ENCODE data around the gene ACTRT2.

ACTRT2 gene

GRCh38 chr1:3021233-3021671 lies at the start of gene ACTRT2:
ACTRT2 (plus strand) TSS chr1:3021467; CDS start chr1:3021687, 220 bp downstream.
- no peak for DNase-seq

DNA sequence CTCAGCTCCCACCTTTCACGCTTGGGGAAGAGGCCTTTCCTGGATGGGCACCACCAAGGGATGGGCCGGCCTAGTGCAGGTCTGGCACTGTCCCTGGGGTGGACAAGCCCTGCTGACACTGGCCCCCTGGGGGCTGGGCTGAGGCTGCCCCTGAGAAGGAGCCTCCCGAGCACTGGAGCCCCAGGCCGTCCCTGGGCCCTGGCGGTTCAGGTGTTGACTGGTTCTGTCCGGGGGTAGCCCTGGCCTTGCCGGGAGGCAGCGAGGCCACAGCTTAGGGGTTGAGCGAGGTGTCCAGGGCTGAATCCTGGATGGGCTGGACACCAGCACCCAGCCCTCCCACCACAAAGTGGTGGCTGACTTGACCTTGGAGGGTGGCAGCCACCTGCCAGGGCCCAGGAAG lies 49.7 kb upstream of the ACTRT2 start:
- DNase-seq = no peak

- DNase-seq = no peak
Measured at GRCh38 chr1:2972011-2972878, 49.0 kb upstream of the ACTRT2 start.

DNA sequence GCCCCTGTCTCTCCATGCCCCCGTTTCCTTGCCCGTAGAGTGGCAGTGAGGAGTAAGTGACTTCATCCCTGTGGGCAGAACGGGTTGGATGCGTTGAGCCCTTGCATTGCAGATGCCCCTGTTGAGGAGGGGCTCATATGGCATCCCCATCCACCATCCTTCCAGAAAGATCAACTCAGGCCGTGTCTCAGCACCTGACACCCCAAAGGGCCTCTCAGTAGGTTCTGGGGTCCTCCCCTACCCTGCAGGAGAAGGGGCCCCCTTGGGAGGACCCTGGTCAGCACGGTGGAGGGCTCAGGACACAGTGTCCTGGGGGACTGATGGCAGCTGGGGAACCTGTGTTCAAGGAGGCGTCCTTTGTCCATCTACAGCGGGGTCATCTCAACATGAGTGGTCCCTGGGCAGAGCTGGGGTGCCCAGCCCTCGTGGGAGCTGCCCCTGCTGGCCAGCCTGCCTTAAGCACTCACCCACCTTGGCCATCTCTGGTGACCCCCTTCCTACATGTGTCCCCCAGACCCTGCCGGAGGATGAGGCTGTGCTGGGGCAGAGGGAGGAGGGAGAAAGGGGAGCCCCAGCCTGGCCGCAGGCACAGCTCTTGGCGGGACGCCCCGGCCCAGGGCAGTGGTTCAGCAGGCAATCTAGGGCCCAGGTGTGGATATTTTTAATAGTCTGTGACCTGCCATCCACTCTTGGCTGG lies 48.2 kb upstream of the ACTRT2 start:
- no peak for DNase-seq

DNA sequence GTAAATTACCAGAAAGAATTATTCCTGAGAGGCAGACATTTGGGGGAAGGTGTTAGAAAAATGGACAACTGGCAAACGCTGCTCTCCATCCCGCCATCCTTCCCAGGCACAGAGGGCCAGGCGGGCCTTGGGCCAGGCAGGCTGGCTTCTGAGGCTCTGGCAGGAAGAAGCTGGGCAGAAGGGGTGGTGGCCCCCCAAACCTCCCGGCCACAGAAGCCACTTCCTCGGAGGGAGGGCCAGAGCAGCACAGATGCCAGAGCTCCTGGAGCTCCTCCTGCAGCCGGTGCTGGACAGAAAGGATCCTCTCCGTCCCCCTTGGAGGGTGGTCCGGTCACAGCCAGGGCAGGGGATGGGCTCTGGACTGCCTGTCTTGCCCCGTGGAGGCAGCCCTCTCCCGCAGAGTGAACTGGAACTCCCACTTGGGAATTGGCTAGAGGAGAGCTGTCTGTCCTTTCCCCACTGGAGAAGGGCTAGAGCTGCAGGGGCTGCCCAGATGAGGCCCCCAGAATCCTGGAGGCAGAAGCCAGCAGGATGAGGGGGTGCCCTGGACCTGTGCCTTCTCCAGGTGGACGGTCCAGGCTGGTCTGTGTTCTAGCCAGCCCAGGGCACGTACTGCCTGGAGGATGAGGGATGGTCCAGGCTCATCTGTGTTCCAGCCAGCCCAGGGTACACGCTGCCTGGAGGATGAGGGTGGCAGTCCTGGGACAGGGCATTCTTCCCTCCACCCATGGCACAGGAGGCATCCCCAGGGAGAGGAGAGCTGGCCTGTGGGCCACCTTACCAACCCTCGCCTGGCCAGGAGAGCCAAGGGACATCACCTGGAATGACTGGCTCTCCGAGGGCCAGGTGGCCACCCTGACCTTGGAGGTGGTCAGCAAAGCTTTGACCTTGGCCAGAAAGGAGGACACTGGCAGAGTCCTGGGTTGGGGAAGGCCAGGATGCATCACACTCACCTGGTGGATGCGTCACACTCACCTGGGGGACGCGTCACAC lies 47.4 kb upstream of the ACTRT2 start:
- no peak for DNase-seq

DNA sequence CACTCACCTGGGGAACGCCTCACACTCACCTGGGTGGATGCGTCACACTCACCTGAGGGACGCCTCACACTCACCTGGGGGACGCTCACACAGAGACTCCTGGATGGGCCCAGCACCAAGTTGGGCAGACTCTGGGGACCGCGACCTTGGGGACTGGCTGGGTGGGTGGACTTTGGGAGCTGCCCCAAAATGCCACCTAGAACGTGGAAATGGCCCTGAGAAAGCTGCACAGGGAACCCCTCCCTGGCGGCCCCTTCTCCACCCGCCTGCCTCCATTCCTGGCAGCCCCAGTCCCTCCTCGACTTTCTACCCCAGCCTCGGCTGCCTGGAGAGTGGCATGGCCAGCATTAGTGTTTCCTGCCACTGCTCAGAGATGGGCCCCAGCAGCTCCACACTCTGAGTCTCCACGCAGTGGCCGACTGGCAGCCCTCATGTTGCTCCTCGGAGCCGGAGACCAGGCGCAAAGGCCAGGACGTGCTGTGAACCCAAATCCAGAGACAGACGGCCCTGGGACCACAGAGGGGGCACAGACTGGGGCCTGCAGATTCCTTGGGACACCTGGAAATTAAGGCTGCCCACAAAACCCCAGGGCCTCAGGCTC lies 46.5 kb upstream of the ACTRT2 start:
- no peak for DNase-seq

DNA sequence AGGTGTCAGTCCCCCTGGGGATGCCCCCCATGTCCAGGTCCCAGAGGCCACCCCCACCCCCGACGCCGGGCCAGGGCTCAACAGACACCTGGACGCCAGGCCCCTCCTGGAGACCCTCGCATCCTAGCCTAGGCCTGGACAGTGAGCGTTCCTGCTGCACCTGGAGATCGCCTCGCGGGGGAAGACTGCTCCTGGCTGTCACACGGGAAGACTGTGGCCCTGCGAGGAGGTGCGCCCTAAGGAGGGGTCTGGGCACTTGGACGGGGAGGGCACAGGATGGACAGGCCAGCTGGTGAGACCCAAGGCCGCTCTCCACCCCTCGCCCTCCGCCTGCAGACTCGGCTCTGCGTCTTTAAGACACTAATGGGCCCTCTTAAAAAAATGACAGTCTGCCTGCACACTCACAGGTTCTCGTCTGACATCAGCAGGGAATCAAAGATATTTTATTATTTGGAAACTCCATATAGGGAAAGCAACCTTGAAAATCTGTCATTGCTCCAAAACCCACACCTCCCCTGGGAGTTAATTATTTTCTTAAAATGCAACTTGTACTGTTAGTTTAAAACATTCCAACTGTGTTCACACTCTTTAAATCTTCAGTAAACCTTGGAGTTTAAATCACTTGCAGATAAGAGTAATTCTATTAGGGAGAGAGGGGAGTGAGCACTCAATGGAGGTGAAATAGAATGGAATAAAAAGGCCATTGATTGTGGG lies 45.6 kb upstream of the ACTRT2 start:
- no peak for DNase-seq

DNA sequence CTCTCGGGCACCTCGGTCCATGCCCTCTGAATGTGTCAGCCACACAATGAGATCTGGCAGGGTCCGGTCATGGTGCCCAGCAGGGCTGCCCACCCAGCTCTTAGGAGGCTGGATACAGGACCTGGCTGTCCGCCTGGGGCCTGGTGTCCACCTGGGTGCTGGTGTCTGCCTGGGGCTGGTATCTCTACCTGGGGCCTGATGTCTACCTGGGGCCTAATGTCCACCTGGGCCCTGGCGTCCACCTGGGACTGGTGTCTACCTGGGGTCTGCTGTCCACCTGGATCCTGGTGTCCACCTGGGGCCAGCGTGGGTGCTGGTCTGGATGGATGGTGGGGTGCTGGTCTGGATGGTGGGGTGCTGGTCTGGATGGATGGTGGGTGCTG lies 45.1 kb upstream of the ACTRT2 start:
- no peak for DNase-seq

- no peak for DNase-seq
Measured at GRCh38 chr1:2977886-2978611, 43.2 kb upstream of the ACTRT2 start.

DNA sequence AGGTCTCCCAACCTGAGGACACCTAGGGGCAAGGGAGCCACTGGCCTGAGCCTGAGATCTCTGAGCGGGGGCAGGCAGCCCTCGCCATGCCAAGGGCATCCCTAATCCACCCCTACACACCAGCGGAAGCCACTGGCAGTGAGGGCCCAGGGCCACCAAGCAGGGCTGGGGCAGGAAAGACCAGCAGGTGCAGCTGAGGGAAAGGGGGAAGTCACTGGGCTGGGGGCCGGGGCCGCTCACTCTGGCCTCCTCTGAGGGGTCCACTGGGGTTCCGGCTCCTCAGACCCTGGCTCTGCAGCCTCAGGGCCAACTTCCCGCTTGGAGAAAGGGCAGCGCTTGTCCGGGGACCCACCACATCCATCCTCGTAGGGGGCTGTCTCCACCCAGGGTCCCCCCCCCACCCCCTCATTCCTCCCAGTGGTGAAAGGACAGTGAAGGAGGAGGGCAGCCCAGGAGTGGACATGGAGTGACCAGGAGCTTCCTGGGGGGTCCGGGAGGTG lies 42.5 kb upstream of the ACTRT2 start:
- DNase-seq = no peak

DNA sequence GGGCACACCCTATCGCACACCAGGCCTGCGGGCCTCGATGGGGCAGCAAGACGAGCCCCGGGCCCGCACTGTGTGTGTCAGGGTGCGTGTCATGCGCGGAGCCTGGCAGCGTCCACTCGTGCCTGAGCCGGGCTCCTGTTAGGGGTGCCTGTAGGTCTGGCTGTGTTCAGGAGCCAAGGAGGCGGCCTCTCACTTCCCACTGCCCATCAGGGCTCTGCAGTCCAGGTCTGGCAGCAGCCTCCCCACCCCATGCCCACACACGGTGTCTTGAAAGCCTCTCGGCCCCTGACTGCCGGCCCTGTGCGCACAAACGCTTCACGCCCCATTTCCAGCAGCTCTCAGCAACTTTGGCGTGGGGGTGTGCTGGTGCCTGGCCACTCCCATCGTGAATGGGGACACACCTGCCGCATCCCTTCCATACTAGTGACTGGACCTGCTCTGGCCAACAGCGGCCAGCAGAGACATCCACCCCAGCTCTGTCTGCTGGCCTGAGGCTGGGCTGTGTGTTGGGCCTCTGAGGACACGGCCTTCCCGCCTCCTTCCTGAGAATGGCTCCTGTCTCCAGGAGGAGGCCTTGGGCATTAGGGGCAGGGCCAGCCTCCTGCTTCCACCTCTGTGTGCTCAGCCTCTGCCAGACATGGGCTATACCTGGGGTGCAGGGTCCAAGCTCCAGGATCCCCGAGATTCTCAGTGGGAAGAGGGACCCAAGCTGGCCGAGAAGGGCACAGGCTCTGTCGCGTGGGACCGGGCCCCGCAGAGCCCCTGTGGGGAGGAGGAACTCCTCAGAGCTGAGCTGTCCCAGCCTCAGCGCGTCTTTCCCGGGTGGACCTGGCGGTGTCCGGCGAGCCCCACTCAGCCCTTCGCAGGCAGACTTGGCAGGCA lies 41.8 kb upstream of the ACTRT2 start:
- no peak for DNase-seq

DNA sequence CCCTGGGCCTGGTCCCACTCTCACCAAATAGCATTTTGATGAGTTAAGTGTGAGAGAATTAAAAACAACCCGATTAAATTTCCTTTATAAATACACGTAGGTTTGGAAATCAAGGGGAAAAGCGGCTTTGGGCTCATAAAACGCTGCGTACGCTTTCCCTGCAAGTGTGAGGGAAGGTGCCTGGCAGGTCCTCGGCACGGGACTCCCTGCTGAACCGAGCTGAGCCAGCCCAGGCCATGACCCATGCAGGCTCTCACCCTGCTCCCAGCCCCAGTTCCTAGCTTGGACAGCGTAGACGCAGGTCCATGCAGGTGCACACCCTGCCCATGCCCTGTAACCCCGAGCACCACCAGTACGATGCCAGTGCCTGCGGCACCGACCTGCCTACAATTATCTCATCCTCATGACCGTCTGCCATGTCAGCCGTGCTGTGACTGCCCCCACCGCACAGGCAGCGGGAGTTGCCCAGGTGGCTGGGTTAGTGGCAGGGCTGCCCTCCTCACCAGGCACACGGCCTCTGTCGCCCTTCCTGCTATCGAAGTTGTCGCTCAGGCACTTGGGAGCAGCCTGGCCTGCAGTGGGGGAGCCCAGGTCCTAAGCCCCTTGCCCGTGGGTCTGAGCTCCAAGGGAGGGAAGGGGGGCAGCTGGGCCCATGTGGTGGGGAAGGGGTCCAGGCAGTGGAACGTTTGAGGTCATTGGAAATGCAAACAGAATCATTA lies 41.0 kb upstream of the ACTRT2 start:
- no peak for DNase-seq

DNA sequence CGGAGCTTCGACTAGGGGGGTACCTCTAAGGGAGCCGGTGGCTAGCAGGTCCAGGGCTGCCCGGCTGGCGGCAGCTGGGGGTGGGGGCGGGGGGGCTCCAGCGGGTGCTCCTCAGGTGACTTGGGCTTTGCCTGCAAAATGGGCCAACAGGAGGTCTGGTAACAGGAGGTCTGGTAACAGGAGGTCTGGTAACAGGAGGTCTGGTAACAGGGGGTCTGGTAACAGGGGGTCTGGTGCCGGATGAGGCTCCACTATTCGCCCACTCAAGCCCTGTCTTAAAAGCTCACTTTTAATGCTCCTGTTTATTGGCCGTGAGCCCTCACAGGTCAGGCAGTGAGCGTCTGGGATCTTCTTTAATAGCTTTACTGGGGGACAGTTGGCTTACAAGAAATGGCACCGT lies 40.4 kb upstream of the ACTRT2 start:
- DNase-seq = no peak

DNA sequence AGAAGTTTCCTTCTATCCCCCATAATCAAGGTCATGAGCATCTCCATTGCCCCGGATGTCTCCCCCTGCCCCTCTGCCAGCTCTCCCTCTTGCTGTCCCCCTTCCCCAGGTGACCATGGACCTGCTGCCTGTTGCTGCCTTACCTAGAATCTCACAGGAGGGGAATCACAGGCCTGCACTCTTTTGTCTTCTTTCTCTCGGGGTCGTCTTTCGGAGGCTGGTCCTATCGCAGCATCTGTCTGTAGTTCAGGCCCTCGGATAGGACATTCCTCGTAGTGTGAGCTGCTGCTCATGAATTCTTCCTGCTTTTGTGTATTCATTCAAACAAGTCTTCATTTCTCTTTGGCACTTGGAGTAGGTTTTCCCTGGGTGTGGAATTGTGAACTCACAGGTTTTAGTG lies 39.9 kb upstream of the ACTRT2 start:
- DNase-seq = no peak

DNA sequence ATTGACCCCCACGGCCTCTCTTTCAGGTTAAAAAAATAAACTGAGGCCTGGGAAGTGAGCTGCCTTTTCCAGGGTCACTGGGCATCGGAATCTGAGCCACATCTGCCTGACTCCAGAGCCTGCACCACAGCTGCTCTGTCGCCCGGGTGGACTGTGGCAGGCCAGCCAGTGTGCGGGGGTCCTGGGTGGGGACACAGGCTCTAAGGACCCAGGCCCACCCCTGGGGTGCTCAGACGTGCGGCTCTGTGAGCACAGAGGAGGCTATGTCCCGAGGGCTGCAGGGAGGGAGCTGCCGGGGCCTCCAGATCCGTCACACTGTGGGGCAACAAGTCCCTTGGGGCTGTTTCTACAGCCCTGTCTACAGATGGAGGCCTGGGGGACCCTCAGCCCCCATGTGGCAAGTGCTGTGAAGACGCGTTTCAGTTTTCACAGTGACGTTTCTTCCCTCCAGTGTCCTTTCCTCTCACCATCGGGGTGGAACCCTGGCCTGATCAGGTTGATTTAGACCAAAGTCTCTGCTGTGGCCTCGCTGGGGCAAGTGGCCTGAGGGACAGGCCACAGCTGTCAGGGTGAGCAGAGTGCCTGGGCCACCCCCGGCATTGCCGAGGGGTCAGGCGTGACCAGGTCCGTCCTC lies 39.2 kb upstream of the ACTRT2 start:
- no peak for DNase-seq

GRCh38 chr1:2982615-2983318 lies 38.5 kb upstream of the ACTRT2 start:
- DNase-seq = no peak

DNA sequence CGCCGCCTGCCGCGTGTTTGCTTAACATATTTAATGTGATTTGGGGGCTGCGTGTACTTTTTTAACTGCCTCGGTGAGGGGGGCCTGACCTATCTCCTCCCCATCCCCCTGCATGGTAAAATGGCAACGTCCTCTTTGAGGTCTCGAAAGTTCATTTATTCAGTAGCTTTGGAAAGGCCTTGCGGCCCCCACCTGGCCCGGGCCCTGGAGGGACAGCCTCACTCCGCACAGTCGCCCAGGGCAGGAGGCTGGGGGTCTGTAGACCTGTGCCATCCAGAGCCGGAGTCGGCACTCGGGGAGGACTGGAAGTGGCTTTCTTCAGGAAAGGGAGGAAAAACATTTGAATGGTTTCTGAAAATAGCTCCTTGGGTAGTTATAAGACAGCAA lies 38.0 kb upstream of the ACTRT2 start:
- no peak for DNase-seq
